Amniotic epithelial cell (primary cell): Measurements from ENCODE around the gene POLE2.

Experiments used
- DNase-seq: peaks from one replicate; pipeline ENCODE4 v3.0.0-alpha.2; 2010; ENCODE audit warnings: low read depth

POLE2 gene

GRCh38 chr14:49659526-49660455 is 28.2 kb downstream of the POLE2 start:
- no peak for DNase-seq

GRCh38 chr14:49657500-49657899 is 30.5 kb downstream of the POLE2 start:
- peak; percentile 18 for DNase-seq

GRCh38 chr14:49654511-49654910 is 33.5 kb downstream of the POLE2 start:
- no peak for DNase-seq

GRCh38 chr14:49653508-49653907 is 34.5 kb downstream of the POLE2 start:
- no peak for DNase-seq

GRCh38 chr14:49642163-49642562 is 45.9 kb downstream of the POLE2 start:
- DNase-seq: no peak

GRCh38 chr14:49641697-49642129 is 46.3 kb downstream of the POLE2 start:
- DNase-seq: peak; percentile 90

GRCh38 chr14:49640540-49641417 is 47.2 kb downstream of the POLE2 start:
- DNase-seq: peak; percentile 50

- no peak for DNase-seq
Measured at GRCh38 chr14:49637534-49638078, 50.4 kb downstream of the POLE2 start.

- peak; percentile 88 for DNase-seq
Measured at GRCh38 chr14:49636866-49637265, 51.1 kb downstream of the POLE2 start.

- peak; percentile 68 for DNase-seq
Measured at GRCh38 chr14:49634547-49635334, 53.3 kb downstream of the POLE2 start, which contains the start of gene DNAAF2. Gene DNAAF2 (minus strand): TSS chr14:49635244. CDS start chr14:49635149, 95 bp downstream.

- peak; percentile 93 for DNase-seq
Measured at GRCh38 chr14:49633640-49634546, 54.1 kb downstream of the POLE2 start.

- DNase-seq: no peak
Measured at GRCh38 chr14:49623941-49624839, 63.8 kb downstream of the POLE2 start.

GRCh38 chr14:49623387-49623786 is 64.6 kb downstream of the POLE2 start:
- DNase-seq: no peak

- DNase-seq: no peak
Measured at GRCh38 chr14:49622022-49622607, 65.9 kb downstream of the POLE2 start.

- DNase-seq: no peak
Measured at GRCh38 chr14:49621114-49621881, 66.7 kb downstream of the POLE2 start.

GRCh38 chr14:49620182-49621113 is 67.6 kb downstream of the POLE2 start, which contains the start of the genes MGAT2 and RPL36AL:
Gene MGAT2 (plus strand): TSS chr14:49620799. CDS start chr14:49621269, 470 bp downstream.
Gene RPL36AL (minus strand): TSS chr14:49620626. CDS start chr14:49619104, 1,522 bp downstream.
- DNase-seq: peak; percentile 98

- DNase-seq: no peak
Measured at GRCh38 chr14:49619730-49620129, 68.3 kb downstream of the POLE2 start.
